ENCODE results near the gene RASL11A. TPM values are rescaled to one million over a fixed set of nuclear protein-coding genes. Genes with fewer than 3 reads are reported as not detected.

The RASL11A gene
- total and polyA plus RNA-seq, 2 of the 13 experiments (the other 11 are each of a cell fraction or from before 2014, with no cell fraction given): 3.0 to 4.1 TPM

- TF ChIP-seq, protein P1, sequence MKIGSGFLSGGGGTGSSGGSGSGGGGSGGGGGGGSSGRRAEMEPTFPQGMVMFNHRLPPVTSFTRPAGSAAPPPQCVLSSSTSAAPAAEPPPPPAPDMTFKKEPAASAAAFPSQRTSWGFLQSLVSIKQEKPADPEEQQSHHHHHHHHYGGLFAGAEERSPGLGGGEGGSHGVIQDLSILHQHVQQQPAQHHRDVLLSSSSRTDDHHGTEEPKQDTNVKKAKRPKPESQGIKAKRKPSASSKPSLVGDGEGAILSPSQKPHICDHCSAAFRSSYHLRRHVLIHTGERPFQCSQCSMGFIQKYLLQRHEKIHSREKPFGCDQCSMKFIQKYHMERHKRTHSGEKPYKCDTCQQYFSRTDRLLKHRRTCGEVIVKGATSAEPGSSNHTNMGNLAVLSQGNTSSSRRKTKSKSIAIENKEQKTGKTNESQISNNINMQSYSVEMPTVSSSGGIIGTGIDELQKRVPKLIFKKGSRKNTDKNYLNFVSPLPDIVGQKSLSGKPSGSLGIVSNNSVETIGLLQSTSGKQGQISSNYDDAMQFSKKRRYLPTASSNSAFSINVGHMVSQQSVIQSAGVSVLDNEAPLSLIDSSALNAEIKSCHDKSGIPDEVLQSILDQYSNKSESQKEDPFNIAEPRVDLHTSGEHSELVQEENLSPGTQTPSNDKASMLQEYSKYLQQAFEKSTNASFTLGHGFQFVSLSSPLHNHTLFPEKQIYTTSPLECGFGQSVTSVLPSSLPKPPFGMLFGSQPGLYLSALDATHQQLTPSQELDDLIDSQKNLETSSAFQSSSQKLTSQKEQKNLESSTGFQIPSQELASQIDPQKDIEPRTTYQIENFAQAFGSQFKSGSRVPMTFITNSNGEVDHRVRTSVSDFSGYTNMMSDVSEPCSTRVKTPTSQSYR (CRISPR knock-in tag; IDR thresholded peaks at IDR 0.05; ENCODE audit: borderline replicate concordance): no peak
- TF ChIP-seq ZBTB42 (CRISPR knock-in tag; IDR thresholded peaks at IDR 0.05) (no peak), CHD2 (IDR thresholded peaks at IDR 0.05; ENCODE audit: low read depth, low read length) (no peak), ZNF724P (CRISPR knock-in tag; IDR thresholded peaks at IDR 0.05; ENCODE audit: borderline replicate concordance) (0 out of 2 replicates have a peak, but pooled peaks have one; percentile 19), HNRNPLL (IDR thresholded peaks at IDR 0.05; ENCODE audit: low read depth, low read length, poor library complexity, severe bottlenecking) (peak; percentile 90), TCF12 (IDR thresholded peaks at IDR 0.05) (no peak), TCF12 (CRISPR knock-in tag; IDR thresholded peaks at IDR 0.05) (0 out of 2 replicates have a peak, but pooled peaks have one; percentile 38), ZNF749 (CRISPR knock-in tag; IDR thresholded peaks at IDR 0.05; ENCODE audit: borderline replicate concordance) (no peak), TOPORS (CRISPR knock-in tag; IDR thresholded peaks at IDR 0.05) (no peak), ZNF383 (CRISPR knock-in tag; IDR thresholded peaks at IDR 0.05; ENCODE audit: borderline replicate concordance) (no peak), PPARG (CRISPR knock-in tag; conservative IDR thresholded peaks at IDR 0.05) (no peak), ZNF781 (CRISPR knock-in tag; IDR thresholded peaks at IDR 0.05; ENCODE audit: borderline replicate concordance, not compliant biosample characterization) (no peak), ZBED4 (CRISPR knock-in tag; IDR thresholded peaks at IDR 0.05; ENCODE audit: borderline replicate concordance) (peak; percentile 81; the same call in 1 of the 2 replicates), JUNB (CRISPR knock-in tag; IDR thresholded peaks at IDR 0.05; ENCODE audit: borderline replicate concordance) (0 out of 2 replicates have a peak, but pooled peaks have one; percentile 38), ZNF768 (CRISPR knock-in tag; IDR thresholded peaks at IDR 0.05) (peak; percentile 60; the same call in 1 of the 2 replicates)
- TF ChIP-seq, protein P2, sequence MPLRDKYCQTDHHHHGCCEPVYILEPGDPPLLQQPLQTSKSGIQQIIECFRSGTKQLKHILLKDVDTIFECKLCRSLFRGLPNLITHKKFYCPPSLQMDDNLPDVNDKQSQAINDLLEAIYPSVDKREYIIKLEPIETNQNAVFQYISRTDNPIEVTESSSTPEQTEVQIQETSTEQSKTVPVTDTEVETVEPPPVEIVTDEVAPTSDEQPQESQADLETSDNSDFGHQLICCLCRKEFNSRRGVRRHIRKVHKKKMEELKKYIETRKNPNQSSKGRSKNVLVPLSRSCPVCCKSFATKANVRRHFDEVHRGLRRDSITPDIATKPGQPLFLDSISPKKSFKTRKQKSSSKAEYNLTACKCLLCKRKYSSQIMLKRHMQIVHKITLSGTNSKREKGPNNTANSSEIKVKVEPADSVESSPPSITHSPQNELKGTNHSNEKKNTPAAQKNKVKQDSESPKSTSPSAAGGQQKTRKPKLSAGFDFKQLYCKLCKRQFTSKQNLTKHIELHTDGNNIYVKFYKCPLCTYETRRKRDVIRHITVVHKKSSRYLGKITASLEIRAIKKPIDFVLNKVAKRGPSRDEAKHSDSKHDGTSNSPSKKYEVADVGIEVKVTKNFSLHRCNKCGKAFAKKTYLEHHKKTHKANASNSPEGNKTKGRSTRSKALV (CRISPR knock-in tag; IDR thresholded peaks at IDR 0.05): peak; percentile 98
These were observed at the start of gene RASL11A (continued) for GRCh38 chr13:27270594-27271520.
